Activated naive CD4-positive, alpha-beta T cell treated with anti-CD3 and anti-CD28 coated beads, Interleukin-2, amount 50 U/mL, for 24 hours (primary cell): ENCODE data around the gene ASB7.
"Not testable (repeated sequence)": the region's sequence is repeated elsewhere in the genome, so short reads cannot be mapped to it uniquely, and the experiment has no call there.

ENCODE experiments used
- H3K27ac Mint-ChIP-seq: one replicate; pipeline ENCODE4 v1.8.0; 2021; ENCODE audit warnings: mild to moderate bottlenecking, mixed read lengths
- H3K27me3 Mint-ChIP-seq: one replicate; pipeline ENCODE4 v1.8.0; 2021; ENCODE audit warnings: mixed read lengths
- H3K36me3 Mint-ChIP-seq: one replicate; pipeline ENCODE4 v1.8.0; 2021; ENCODE audit warnings: mixed read lengths
- H3K4me1 Mint-ChIP-seq: one replicate; pipeline ENCODE4 v1.8.0; 2021; ENCODE audit warnings: mixed read lengths
- H3K4me3 Mint-ChIP-seq: one replicate; pipeline ENCODE4 v1.8.0; 2021; ENCODE audit warnings: mild to moderate bottlenecking, mixed read lengths
- H3K9me3 Mint-ChIP-seq: one replicate; pipeline ENCODE4 v1.8.0; 2021; ENCODE audit warnings: mixed read lengths

Gene ASB7

DNA sequence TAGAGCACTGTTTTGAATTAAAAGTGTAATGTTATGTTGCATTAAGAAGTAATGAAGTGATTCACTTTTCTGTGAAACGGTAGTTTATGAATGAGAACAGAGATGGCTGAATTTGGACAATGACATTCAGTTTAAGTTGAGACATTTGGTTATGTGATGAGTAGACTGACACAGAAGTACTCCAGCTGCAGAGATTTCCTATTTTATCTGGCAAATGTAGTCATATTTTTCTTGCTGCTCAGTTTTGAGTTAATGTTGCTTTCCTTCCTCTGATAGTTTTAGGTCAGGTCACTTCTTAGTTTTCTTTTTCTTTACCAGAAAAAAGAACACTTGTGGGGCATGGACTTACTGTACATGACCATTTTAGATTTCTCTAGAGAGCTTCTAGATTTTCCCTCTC lies 51.2 kb downstream of the ASB7 start:
- Mint-ChIP-seq H3K36me3 (no peaks in the 10 kb centered on the region), H3K4me3 (no peak overlapping the region), H3K4me1 (no peaks in the 10 kb centered on the region), H3K27me3 (no peaks in the 10 kb centered on the region), H3K9me3 (no peaks in the 10 kb centered on the region), H3K27ac (no peak overlapping the region)

DNA sequence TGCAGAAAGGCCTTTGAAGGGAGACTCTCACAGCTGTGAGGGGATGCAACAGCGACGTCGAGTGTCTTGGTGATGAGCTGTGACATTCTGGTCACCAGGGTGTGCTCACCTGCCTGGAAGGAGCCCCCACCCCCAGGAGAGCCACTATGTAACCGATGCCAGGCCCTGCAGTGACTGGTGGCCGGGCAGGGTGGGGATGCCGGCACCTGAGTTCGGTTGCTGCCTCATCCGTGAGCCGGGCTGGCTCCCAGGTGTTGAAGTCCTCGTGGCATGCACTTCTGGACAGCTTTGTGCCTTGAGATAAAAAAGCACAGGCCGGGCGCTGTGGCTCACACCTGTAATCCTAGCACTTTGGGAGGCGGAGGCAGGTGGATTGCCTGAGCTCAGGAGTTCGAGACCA lies 56.5 kb downstream of the ASB7 start:
- Mint-ChIP-seq H3K27me3 (no peaks in the 10 kb centered on the region), H3K9me3 (no peaks in the 10 kb centered on the region), H3K36me3 (no peaks in the 10 kb centered on the region), H3K27ac (no peak overlapping the region), H3K4me1 (no peaks in the 10 kb centered on the region), H3K4me3 (no peak overlapping the region)

DNA sequence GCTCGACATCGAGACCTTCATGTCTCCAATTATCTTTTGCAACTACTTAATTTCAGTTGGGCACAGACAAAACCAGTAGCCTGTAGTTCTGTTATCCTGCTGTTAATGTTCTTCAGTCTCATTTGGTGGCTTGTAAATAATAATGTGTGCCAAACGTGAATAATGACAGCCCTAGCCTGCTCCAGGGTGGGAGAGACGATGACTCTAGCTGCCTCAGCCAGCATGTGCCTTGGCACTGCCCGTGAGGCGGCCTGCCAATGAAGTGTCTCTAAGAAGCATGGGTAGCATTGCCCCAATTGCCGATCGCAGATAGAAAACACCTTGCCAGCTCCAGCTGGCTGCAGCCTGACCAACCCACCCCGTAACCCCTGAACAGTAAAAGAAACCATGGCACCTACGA lies 58.8 kb downstream of the ASB7 start:
- Mint-ChIP-seq H3K27me3 (peaks cover 2% of the 10 kb centered on the region), H3K27ac (no peak overlapping the region), H3K4me1 (no peaks in the 10 kb centered on the region), H3K4me3 (no peak overlapping the region), H3K36me3 (no peaks in the 10 kb centered on the region), H3K9me3 (no peaks in the 10 kb centered on the region)

DNA sequence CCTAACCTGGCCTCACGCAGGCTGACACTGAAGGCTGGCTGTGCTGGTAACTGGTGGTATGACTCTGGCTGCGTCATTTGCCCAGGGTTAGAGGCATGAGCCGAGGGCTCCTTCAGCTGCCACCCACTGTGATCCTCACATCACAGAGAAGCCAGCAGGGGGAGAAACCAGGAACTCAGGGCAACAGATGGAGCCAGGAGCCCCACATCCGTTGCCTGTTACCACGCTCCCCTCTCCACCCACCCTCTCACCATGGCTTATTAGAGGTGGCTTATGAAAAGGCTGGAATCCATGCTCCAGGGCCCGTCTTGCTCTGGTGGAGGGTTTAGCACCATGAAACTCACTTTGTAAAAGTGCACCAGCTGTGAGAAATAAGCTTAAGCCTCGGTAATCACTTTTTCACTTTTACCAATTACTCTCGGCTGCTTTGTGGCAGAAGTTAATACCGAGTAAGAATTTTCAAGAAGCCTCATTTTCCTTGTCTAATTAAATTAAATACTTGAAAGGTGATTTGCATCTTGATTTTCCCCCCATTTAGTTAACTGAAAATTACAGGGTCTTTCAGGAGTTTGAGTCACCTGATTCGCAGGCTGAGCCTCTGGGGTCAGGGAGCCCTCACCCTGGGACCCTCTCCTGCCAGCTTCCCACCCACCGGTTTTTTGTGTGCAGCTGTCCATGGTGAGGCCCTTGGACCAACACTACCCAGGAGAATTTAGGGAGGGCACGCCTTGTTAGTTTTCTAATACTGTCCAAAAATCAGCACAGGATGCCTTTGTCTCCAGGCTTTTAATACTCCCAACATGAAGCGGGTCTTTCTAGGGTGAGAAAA lies 60.9 kb downstream of the ASB7 start:
- Mint-ChIP-seq H3K36me3 (no peaks in the 10 kb centered on the region), H3K4me1 (no peaks in the 10 kb centered on the region), H3K4me3 (no peak overlapping the region), H3K27ac (no peak overlapping the region), H3K9me3 (no peaks in the 10 kb centered on the region), H3K27me3 (peaks cover 2% of the 10 kb centered on the region)

DNA sequence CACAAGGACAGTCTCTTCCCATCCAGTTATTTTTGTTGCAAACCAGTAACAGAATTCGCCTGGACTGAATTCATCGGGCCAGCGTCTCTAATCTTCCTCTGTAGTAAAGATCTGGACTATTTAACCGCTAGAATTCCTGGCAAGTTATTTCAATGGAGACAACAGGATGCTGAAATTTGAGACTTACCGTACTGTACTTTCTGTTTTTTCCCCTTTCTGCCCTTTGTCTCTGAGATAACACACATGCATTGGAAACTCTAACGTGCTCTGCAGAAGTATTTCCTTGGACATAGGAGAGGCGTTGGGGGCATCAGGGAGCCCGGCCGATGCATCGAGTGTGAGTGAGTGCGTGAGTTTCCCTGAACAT lies 61.5 kb downstream of the ASB7 start:
- Mint-ChIP-seq H3K4me3 (no peak overlapping the region), H3K9me3 (no peaks in the 10 kb centered on the region), H3K27ac (no peak overlapping the region), H3K27me3 (peaks cover 2% of the 10 kb centered on the region), H3K4me1 (no peaks in the 10 kb centered on the region), H3K36me3 (no peaks in the 10 kb centered on the region)

DNA sequence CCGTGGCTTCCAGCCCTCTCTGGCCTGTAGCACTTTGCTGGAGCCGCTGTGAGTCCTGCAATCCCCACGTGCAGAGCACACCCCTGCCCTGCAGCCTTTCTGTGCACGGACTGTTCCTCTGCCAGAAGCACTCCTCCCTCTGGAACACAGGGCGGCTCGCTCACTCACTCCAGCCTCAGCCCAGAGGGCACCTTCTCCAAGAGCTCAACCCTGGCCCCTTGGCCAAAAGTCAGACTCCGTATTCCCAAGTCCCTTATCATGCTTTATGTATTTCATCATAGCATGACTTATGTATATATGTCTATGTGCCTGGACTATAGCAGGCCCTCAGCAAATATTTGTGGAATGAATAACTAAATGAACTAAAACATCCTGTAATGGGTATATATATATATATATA lies 63.2 kb downstream of the ASB7 start:
- H3K36me3 Mint-ChIP-seq = no peaks in the 10 kb centered on the region
- no peak overlapping the region for H3K4me3 Mint-ChIP-seq
- H3K4me1 Mint-ChIP-seq = no peaks in the 10 kb centered on the region
- H3K9me3 Mint-ChIP-seq = no peaks in the 10 kb centered on the region
- H3K27me3 Mint-ChIP-seq = peaks cover 4% of the 10 kb centered on the region
- H3K27ac Mint-ChIP-seq = no peak overlapping the region

DNA sequence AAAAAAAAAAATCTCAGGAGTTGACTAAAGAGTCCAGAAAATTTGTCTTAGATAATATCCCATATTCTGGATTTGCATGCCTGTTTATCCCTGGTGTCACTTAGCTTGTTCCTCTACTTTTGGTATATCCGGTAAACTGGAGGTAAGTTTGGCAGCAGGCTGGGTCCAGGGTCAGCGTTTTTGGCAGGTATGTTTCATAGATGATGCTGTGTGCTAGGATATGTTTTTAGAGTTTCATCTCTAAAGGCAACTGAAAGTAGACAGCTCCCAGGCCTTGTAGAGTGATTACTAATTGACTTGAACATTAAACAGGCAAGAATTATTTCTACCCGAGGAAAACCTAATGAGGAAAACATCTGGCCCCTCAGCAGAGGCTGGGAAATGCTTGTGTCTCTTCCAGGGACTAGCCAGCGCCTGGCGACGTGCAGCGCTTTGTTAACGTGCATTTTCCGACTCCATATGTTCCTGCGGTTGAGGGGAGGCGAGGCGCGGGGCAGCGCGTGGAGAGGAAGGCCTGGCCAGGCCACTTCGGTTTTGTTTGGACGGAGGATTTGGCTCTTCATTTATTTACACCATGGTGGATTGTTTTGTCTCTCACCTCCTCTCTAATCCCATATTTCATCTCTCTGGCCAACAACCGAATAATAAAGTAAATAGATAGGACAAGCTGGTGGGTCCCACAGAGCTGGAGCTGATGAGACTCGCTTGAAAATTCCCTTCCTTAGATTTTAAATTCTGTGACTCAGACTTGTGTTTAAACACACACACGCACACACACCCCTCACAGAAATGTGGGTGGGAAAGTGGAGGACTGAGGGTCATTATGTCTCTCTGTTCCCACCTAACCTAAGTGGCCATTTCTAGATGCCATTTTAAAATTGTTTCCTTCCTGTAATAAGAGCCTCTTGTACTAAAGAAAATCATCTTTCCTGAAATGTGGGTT lies 65.3 kb downstream of the ASB7 start:
- no peaks in the 10 kb centered on the region for H3K36me3 Mint-ChIP-seq
- no peaks in the 10 kb centered on the region for H3K4me1 Mint-ChIP-seq
- H3K27me3 Mint-ChIP-seq = peaks cover 4% of the 10 kb centered on the region
- no peaks in the 10 kb centered on the region for H3K9me3 Mint-ChIP-seq
- H3K4me3 Mint-ChIP-seq = no peak overlapping the region
- no peak overlapping the region for H3K27ac Mint-ChIP-seq

DNA sequence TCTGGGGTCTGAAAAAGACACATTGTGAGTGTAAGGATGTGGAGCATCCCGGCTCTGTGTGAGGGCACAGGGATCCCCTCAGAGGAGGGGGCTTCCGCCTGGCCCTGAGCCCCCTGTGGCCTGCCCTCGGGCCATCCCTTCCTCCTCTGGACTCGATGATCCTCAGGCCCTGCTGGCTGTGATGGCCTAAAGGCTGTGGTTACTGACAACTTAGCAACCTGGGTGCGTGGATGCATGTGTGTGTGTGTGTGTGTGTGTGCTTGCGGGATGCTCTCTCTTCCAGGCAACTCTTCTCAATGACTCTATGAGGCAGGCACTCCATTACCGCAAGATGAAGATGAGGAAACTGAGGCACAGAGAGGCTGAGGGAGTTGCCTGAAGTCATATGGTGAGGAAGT lies 66.0 kb downstream of the ASB7 start:
- H3K27ac Mint-ChIP-seq = no peak overlapping the region
- no peaks in the 10 kb centered on the region for H3K36me3 Mint-ChIP-seq
- H3K9me3 Mint-ChIP-seq = no peaks in the 10 kb centered on the region
- H3K27me3 Mint-ChIP-seq = peaks cover 4% of the 10 kb centered on the region
- H3K4me1 Mint-ChIP-seq = no peaks in the 10 kb centered on the region
- H3K4me3 Mint-ChIP-seq = no peak overlapping the region

DNA sequence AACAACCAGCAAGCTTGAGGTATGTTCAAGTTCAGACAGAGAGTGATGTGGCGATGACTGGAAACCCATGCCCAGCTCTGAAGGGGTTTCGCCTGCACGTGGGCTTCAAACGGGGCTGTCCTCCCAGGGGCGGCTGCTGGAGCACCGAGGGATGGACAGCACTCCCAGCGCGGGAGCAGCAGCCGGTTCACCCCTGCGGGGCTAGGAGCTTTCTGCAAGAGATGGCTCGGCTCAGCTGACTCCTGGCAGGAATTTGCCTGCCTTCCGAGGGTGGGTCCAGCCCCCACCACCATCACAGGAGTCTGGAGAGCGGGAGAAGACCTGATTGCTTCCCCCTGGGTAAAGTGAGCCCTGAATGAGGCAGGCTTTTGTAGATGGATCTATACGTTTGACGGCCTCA lies 66.9 kb downstream of the ASB7 start:
- H3K4me1 Mint-ChIP-seq = no peaks in the 10 kb centered on the region
- no peak overlapping the region for H3K4me3 Mint-ChIP-seq
- no peaks in the 10 kb centered on the region for H3K36me3 Mint-ChIP-seq
- H3K27ac Mint-ChIP-seq = no peak overlapping the region
- H3K27me3 Mint-ChIP-seq = peaks cover 4% of the 10 kb centered on the region
- no peaks in the 10 kb centered on the region for H3K9me3 Mint-ChIP-seq

DNA sequence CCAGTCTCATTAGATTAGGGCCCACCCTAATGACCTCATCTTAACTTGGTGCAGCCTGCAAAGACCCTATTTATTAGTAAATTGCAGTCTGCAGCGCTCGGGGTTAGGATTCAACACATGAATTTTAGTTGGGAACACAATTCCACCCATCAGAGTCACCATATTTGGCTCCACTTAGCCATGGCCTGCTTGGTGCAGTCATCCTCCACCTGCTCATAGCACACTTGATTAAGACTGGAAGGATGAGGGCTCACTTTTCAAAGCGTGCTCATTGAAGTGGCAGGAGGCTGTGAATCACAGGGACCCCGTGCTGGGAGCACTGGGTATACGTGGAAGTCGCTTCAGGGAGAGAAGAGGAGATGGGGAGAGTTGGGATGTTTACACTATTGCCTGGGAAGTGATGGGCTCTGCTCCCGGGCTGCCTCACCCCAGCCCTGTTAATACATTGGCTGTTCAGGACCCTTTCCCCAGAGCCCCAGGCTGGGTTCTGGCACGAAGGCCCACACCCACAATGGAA lies 68.2 kb downstream of the ASB7 start:
- no peak overlapping the region for H3K4me3 Mint-ChIP-seq
- no peaks in the 10 kb centered on the region for H3K9me3 Mint-ChIP-seq
- no peaks in the 10 kb centered on the region for H3K36me3 Mint-ChIP-seq
- H3K27ac Mint-ChIP-seq = no peak overlapping the region
- H3K4me1 Mint-ChIP-seq = no peaks in the 10 kb centered on the region
- H3K27me3 Mint-ChIP-seq = peaks cover 2% of the 10 kb centered on the region

DNA sequence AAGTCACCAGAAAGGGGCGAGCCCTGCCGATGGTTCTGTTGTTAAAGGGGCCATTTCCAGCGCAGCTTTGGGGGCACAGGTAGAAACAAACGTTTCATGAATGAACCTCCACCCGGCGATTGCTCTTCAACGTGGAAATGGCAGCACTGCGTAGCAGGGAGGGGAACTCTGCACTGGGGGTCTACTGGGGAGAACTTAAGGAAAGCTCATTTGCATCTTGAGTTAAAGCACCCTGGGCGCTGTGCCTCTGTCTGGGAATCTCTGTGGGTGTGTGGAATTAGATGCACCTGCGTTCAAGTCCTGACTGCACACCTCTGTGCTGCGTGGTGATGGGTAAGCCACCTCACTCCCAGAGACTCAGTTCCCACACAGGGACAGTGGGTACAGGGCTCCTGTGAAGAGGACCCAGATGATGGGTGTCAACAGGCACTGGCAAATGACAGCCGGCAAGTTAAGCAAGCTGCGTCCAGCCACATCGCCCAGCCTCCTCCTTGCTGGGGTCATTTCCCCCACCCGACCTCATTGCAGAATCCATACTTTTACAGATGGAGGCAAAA lies 68.8 kb downstream of the ASB7 start:
- Mint-ChIP-seq H3K9me3 (no peaks in the 10 kb centered on the region), H3K27me3 (peaks cover 2% of the 10 kb centered on the region), H3K4me1 (no peaks in the 10 kb centered on the region), H3K36me3 (no peaks in the 10 kb centered on the region), H3K4me3 (no peak overlapping the region), H3K27ac (no peak overlapping the region)

DNA sequence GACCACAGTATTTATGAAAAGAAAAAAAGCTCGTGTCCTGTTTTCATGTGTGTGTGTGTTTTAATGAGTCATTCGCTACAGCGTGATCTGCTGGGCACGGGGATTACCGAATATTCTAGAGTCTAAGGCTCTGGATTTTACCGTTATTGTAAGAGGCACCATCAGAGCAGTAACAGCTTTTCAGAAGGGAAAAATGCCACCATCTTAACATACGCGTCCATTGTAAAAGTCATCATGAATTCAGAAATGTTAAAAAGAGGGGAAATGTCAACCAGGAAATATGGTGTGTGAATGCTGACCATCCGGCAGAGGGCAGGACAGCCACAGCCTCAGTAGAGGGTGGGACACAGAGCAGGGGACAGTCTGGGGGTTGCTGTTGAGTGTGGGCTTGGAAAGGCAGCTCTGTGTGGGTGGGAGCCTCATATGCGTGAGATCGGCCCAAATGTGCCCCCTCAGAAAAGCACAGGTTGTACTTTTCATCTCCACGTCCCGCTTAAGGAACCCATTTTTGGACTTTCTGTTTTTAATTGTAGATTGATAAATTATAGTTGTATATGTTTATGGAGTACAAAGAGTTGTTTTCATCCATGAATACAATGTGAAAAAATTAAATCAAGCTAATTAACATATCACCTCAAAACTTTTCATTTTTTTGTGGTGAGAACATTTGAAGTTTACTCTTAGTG lies 69.6 kb downstream of the ASB7 start:
- H3K27me3 Mint-ChIP-seq = peaks cover 2% of the 10 kb centered on the region
- H3K4me1 Mint-ChIP-seq = no peaks in the 10 kb centered on the region

DNA sequence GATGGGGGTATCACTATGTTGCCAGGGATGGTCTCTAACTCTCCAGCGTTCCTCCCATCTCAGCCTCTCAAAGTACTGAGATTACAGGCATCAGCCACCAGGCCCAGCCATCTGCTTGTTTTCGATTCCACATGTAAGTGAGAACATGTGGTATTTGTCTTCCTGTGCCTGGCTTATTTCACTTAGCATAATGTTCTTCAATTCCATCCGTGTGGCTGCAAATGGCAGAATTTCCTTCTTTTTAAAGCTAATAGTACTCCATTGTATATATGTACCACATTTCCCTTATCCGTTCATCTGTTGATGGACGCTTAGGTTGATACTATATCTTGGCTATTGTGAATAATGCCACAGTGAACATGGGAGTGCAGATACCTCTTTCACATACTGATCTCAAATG lies 70.6 kb downstream of the ASB7 start:
- peaks cover 2% of the 10 kb centered on the region for H3K27me3 Mint-ChIP-seq
- no peaks in the 10 kb centered on the region for H3K9me3 Mint-ChIP-seq
- H3K4me3 Mint-ChIP-seq = no peak overlapping the region
- no peaks in the 10 kb centered on the region for H3K36me3 Mint-ChIP-seq
- no peak overlapping the region for H3K27ac Mint-ChIP-seq
- H3K4me1 Mint-ChIP-seq = no peaks in the 10 kb centered on the region

More for the DNA sequence above, 69.6 kb downstream of the ASB7 start:
- Mint-ChIP-seq H3K36me3 (no peaks in the 10 kb centered on the region), H3K4me3 (no peak overlapping the region), H3K9me3 (no peaks in the 10 kb centered on the region), H3K27ac (no peak overlapping the region)

DNA sequence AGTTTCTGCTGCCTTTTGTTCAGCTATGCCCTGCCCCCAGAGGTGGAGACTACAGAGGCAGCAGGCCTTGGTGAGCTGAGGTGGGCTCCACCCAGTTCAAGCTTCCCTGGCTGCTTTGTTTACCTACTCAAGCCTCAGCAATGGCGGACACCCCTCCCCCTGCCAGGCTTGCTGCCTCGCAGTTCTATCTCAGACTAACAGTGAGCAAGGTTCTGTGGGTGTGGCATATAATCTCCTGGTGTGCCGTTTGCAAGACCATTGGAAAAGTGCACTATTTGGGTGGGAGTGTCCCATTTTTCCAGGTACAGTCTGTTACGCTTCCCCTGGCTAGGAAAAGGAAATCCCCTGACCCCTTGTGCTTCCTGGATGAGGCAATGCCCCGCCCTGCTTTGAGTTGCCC lies 76.8 kb downstream of the ASB7 start:
- not testable (repeated sequence) for H3K9me3 Mint-ChIP-seq, H3K36me3 Mint-ChIP-seq, H3K27me3 Mint-ChIP-seq, H3K4me3 Mint-ChIP-seq, H3K27ac Mint-ChIP-seq, H3K4me1 Mint-ChIP-seq

DNA sequence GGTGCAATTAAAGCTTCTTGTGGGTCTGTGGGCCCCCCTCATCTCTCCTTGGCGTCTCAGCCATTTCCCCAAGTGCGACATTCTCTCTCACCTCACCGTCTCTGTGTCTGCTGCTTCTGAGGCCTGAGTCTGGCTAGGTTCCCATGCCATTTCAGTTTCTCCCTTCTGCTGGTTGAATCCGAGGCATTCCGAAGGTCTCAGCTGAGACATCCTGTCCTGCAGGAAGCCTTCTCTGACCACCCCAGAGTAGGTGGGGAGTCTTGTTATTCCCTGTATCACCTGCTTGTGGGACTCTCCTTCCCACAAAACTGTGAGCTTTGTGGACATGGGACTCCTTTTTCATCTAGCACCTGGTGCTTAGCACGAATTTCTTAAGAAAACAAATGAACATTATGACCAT lies 78.3 kb downstream of the ASB7 start:
- Mint-ChIP-seq H3K4me1 (no peaks in the 10 kb centered on the region), H3K4me3 (no peak overlapping the region), H3K27ac (no peak overlapping the region), H3K36me3 (peaks cover 1% of the 10 kb centered on the region), H3K27me3 (no peaks in the 10 kb centered on the region), H3K9me3 (no peaks in the 10 kb centered on the region)
